ENCODE data around the gene ADGRF3.

DNA sequence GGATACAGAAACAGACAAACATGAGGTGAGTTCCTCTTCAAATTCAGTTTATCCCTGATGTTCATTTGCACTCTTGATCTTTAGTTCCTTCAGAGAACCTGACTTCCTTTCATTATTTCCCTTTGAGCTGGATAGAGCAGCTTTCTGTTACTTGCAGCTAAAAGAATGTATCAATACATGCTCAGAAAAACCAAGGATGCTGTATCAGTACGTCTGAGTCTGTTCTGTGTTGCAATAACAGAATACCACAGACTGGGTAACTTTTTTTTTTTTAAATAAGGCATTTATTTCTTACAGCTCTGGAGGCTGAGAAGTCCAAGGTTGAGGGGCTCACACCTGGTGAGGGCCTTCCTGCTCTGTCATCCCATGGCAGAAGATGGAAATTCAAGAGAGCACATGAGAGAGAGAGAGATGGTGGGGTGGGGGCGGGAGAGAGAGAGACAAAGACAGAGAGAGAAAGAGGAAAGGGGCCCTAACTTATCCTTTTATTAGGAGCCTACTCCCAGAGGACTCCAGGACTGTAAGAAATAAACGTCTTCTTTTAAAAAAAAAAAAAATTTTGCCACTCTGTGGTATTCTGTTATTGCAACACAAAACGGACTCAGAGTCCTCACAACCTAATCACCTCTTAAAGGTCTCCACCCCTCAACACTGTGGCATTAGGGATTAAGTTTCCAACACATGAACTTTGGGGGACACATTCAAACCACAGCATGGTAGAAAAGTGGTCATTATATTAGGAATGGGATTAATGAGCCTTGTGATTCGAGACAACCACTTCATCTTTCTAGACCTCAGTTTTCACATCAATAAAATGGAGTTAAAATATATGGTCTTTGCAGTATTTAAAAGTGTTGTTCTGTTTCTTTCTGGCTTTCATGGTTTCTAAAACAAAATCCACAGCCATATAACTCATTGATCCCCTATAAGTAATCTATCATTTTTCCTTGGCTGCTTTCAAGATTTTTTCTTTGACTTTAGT, 19.0 kb downstream of the ADGRF3 start:
- TF ChIP-seq CTCF (IDR thresholded peaks at IDR 0.05) (no peak), POLR2A (IDR thresholded peaks at IDR 0.05) (no peak)

Measured in uterus (tissue), 2 donors.